SK-N-SH treated with all-trans-retinoic acid at 6 μM for 48 hours (cell line): ENCODE data around the gene MYNN.

Source experiments
- CSDC2 ChIP-seq: fragments of 250-450 bp; sonication (Bioruptor Pico); IDR thresholded peaks from 2 replicates; pipeline ENCODE4 v1.5.0; 2020; ENCODE audit warnings: mild to moderate bottlenecking, moderate library complexity
- TSHZ2 ChIP-seq: fragments of 250-450 bp; sonication (Bioruptor Pico); IDR thresholded peaks from 2 replicates; pipeline ENCODE4 v1.5.0; 2020; ENCODE audit warnings: mild to moderate bottlenecking, moderate library complexity
- ZNF8 ChIP-seq: fragments of 450-650 bp; formaldehyde crosslinking; IDR thresholded peaks from 2 replicates; pipeline ENCODE4 v1.5.0; 2020; ENCODE audit warnings: mild to moderate bottlenecking, moderate library complexity

DNA sequence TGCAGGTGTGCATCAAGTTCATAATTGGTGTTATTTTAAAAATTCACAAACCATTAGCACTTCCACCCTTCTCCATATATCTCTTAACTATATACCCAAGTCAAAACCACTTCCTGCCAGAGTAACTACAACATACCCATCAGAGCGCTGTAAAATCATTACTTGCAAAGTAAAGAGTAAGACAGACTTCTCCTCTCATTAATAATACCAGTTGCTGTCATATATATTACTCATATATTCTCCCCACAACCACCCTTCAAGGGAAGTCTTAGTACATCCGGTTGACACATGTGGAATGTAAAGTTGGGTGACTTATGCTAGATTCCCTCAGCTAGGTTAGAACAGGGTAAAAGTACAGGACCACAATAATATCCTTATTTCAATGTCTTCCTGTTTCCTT, 13.9 kb upstream of the MYNN start:
- no peak for TF ChIP-seq CSDC2 (CRISPR knock-in tag)
- TF ChIP-seq ZNF8: no peak
- TF ChIP-seq TSHZ2 (CRISPR knock-in tag): no peak
